NCI-H1092 treated with DMSO at 0.1 percent for 48 hours (cell line): ENCODE measurements around the gene TSPAN9.

ENCODE experiments used
- DNase-seq: peaks from one replicate; lab custom pipeline; 2025; lab: John Stamatoyannopoulos, UW

TSPAN9 gene

GRCh38 chr12:3141339-3142321 lies 64.5 kb downstream of the TSPAN9 start:
- no peak for DNase-seq

- no peak for DNase-seq
These were observed 65.2 kb downstream of the TSPAN9 start for GRCh38 chr12:3142386-3142785.

GRCh38 chr12:3144495-3144894 lies 67.3 kb downstream of the TSPAN9 start:
- no peak for DNase-seq

GRCh38 chr12:3145033-3145432 lies 67.9 kb downstream of the TSPAN9 start:
- DNase-seq, result no peak

- DNase-seq, result no peak
These were observed 68.5 kb downstream of the TSPAN9 start for GRCh38 chr12:3145546-3146310.

GRCh38 chr12:3147260-3147659 lies 70.1 kb downstream of the TSPAN9 start:
- DNase-seq, result no peak

GRCh38 chr12:3148366-3149000 lies 71.3 kb downstream of the TSPAN9 start:
- DNase-seq, result no peak

- no peak for DNase-seq
These were observed 72.5 kb downstream of the TSPAN9 start for GRCh38 chr12:3149515-3150307.

GRCh38 chr12:3150308-3150670 lies 73.1 kb downstream of the TSPAN9 start:
- DNase-seq, result no peak

- peak; percentile 68 for DNase-seq
These were observed 74.0 kb downstream of the TSPAN9 start for GRCh38 chr12:3150931-3151835.

- peak; percentile 59 for DNase-seq
These were observed 74.9 kb downstream of the TSPAN9 start for GRCh38 chr12:3152011-3152511.

GRCh38 chr12:3152892-3153291 lies 75.7 kb downstream of the TSPAN9 start:
- DNase-seq, result no peak

GRCh38 chr12:3154006-3154405 lies 76.8 kb downstream of the TSPAN9 start:
- no peak for DNase-seq

GRCh38 chr12:3155702-3156370 lies 78.7 kb downstream of the TSPAN9 start:
- DNase-seq, result no peak

GRCh38 chr12:3157581-3158323 lies 80.6 kb downstream of the TSPAN9 start:
- DNase-seq, result no peak

GRCh38 chr12:3158851-3159465 lies 81.8 kb downstream of the TSPAN9 start:
- no peak for DNase-seq

GRCh38 chr12:3160081-3160480 lies 82.9 kb downstream of the TSPAN9 start:
- DNase-seq, result no peak

GRCh38 chr12:3161861-3162260 lies 84.7 kb downstream of the TSPAN9 start:
- no peak for DNase-seq
